Umbilical cord (tissue), 2 donors: ENCODE results near the gene SLC25A33. TPM values are rescaled to one million over a fixed set of nuclear protein-coding genes. Genes with fewer than 3 reads are reported as not detected.
A peak's percentile ranks its signal among the peaks of the same experiment; 100 is the strongest.
"Not testable (repeated sequence)": the region's sequence is repeated elsewhere in the genome, so short reads cannot be mapped to it uniquely, and the experiment has no call there.

ENCODE experiments used
- DNase-seq: peaks from one replicate; pipeline ENCODE4 v3.0.0-alpha.2; 2015; ENCODE audit warnings: low spot score
- total RNA-seq: library from RNA; depleted of rRNA; stranded (reverse); fragments of >200 nt; gene quantifications from one replicate; pipeline ENCODE4 v1.2.3, GENCODE V29; 2014; ENCODE audit warnings: low replicate concordance; ENCODE audit not compliant: insufficient read depth

The SLC25A33 gene
- total RNA-seq, 1 donor from 2014 or later = 6.0 TPM

GRCh38 chr1:9539829-9540550 is 725 bp downstream of the SLC25A33 start:
- peak; percentile 51 for DNase-seq

- peak; percentile 37 for DNase-seq
These were observed 3.2 kb downstream of the SLC25A33 start for GRCh38 chr1:9542430-9542829.

- no peak for DNase-seq
These were observed 5.7 kb downstream of the SLC25A33 start for GRCh38 chr1:9544926-9545325.

GRCh38 chr1:9549955-9550546 is 10.8 kb downstream of the SLC25A33 start:
- DNase-seq = no peak

- DNase-seq = no peak
These were observed 12.7 kb downstream of the SLC25A33 start for GRCh38 chr1:9551984-9552383.

GRCh38 chr1:9553736-9554144 is 14.5 kb downstream of the SLC25A33 start:
- DNase-seq = no peak

- DNase-seq = no peak
These were observed 16.7 kb downstream of the SLC25A33 start for GRCh38 chr1:9555942-9556341.

GRCh38 chr1:9557624-9558023 is 18.4 kb downstream of the SLC25A33 start:
- DNase-seq = no peak

GRCh38 chr1:9558271-9558945 is 19.1 kb downstream of the SLC25A33 start:
- DNase-seq = no peak

- DNase-seq = no peak
These were observed 19.8 kb downstream of the SLC25A33 start for GRCh38 chr1:9558946-9559545.

GRCh38 chr1:9559673-9560072 is 20.4 kb downstream of the SLC25A33 start:
- DNase-seq = no peak

- not testable (repeated sequence) for DNase-seq
These were observed 20.8 kb downstream of the SLC25A33 start for GRCh38 chr1:9560090-9560489.

GRCh38 chr1:9561429-9561828 is 22.2 kb downstream of the SLC25A33 start:
- peak; percentile 45 for DNase-seq

- DNase-seq = no peak
These were observed 30.0 kb downstream of the SLC25A33 start for GRCh38 chr1:9569267-9569666.

GRCh38 chr1:9570886-9571529 is 31.7 kb downstream of the SLC25A33 start:
- DNase-seq = not testable (repeated sequence)

GRCh38 chr1:9573723-9574122 is 34.5 kb downstream of the SLC25A33 start:
- DNase-seq = peak; percentile 21

GRCh38 chr1:9575486-9575885 is 36.2 kb downstream of the SLC25A33 start:
- DNase-seq = no peak

GRCh38 chr1:9576903-9577302 is 37.6 kb downstream of the SLC25A33 start:
- DNase-seq = no peak

- no peak for DNase-seq
These were observed 38.2 kb downstream of the SLC25A33 start for GRCh38 chr1:9577423-9577822.

GRCh38 chr1:9580942-9581341 is 41.7 kb downstream of the SLC25A33 start:
- DNase-seq = no peak

GRCh38 chr1:9586147-9586766 is 47.0 kb downstream of the SLC25A33 start:
- no peak for DNase-seq
